Activated CD4-positive, alpha-beta T cell treated with anti-CD3 and anti-CD28 coated beads, Interleukin-2, amount 10 ng/mL, durations not matched to agents 24 days and 14 days (primary cell): Measurements from ENCODE around the gene MAPK14. TPM values are rescaled to one million over a fixed set of nuclear protein-coding genes. Genes with fewer than 3 reads are reported as not detected.

Experiments used
- DNase-seq: peaks from one replicate; pipeline ENCODE4 v3.0.0; 2022
- H3K27ac Mint-ChIP-seq: one replicate; pipeline ENCODE4 v1.8.0; 2022; ENCODE audit warnings: mild to moderate bottlenecking, mixed read lengths
- H3K27me3 Mint-ChIP-seq: one replicate; pipeline ENCODE4 v1.8.0; 2022; ENCODE audit warnings: mixed read lengths
- H3K36me3 Mint-ChIP-seq: one replicate; pipeline ENCODE4 v1.8.0; 2022; ENCODE audit warnings: low read depth, mild to moderate bottlenecking, mixed read lengths
- H3K4me1 Mint-ChIP-seq: one replicate; pipeline ENCODE4 v1.8.0; 2021; ENCODE audit warnings: mixed read lengths
- H3K4me3 Mint-ChIP-seq: one replicate; pipeline ENCODE4 v1.8.0; 2022; ENCODE audit warnings: mild to moderate bottlenecking, moderate library complexity, mixed read lengths
- H3K9me3 Mint-ChIP-seq: one replicate; pipeline ENCODE4 v1.8.0; 2021; ENCODE audit warnings: mixed read lengths
- intact Hi-C: fragments of 100-400 bp; cut with micrococcal nuclease; formaldehyde crosslinking; loops from one replicate; pipeline ENCODE4 v1.15.1; 2023
- total RNA-seq: library from RNA; stranded (reverse); gene quantifications from 2 replicates; pipeline ENCODE4 v1.2.3, GENCODE V29; 2022

MAPK14 gene
- total RNA-seq, 1 donor from 2014 or later, result 42.5 TPM

DNA sequence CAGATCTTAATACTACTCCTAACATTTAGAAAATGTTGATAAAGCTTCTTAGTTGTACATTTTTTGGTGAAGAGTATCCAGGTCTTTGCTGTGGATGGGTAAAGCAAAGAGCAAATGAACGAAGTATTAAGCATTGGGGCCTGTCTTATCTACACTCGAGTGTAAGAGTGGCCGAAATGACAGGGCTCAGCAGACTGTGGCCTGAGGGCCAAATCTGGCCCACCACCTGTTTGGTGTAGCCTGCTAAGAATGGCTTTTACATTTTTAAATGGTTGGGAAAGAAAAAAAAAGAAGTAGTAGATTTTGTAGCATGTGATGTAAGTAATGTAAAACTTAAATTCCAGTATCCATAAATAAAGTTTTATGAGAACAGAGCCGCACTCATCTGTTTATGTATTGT, 83.3 kb downstream of the MAPK14 start:
- Mint-ChIP-seq H3K36me3 (peaks cover 41% of the 10 kb centered on the region), H3K4me1 (peaks cover 47% of the 10 kb centered on the region), H3K4me3 (no peak overlapping the region), H3K27me3 (no peaks in the 10 kb centered on the region), H3K9me3 (no peaks in the 10 kb centered on the region), H3K27ac (no peak overlapping the region)
- no peak for DNase-seq
- intact Hi-C loops, result no loop called here

DNA sequence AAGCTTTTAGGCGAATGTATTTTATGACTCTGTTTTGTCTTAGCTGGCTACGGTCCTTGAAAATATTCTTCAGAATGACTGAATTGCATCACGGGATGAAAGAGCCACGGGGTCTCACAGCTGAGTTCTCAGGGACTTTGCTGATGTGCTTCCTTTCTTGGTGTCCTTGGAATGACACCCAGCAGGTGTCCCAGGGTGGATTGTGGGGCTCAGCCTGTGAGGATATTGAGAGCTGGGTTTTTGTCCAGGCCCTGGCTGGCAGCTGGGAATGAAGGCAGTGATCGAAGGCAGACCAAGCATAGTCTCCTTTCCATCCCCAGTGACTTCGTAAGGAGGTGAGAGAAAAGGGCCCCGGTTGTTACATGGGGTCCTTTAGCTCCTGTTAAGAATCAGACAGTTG, 83.9 kb downstream of the MAPK14 start:
- Mint-ChIP-seq H3K27ac (peak overlapping the region; percentile 13), H3K36me3 (peaks cover 41% of the 10 kb centered on the region), H3K27me3 (no peaks in the 10 kb centered on the region), H3K4me1 (peaks cover 53% of the 10 kb centered on the region), H3K4me3 (no peak overlapping the region), H3K9me3 (no peaks in the 10 kb centered on the region)
- DNase-seq, result no peak
- intact Hi-C loops, result no loop called here

GRCh38 chr6:36113049-36113448, 85.4 kb downstream of the MAPK14 start:
- intact Hi-C loops, result no loop called here
- no peaks in the 10 kb centered on the region for H3K27me3 Mint-ChIP-seq
- DNase-seq, result no peak
- no peaks in the 10 kb centered on the region for H3K9me3 Mint-ChIP-seq
- no peak overlapping the region for H3K27ac Mint-ChIP-seq
- H3K4me1 Mint-ChIP-seq, result peaks cover 59% of the 10 kb centered on the region
- peaks cover 38% of the 10 kb centered on the region for H3K36me3 Mint-ChIP-seq
- H3K4me3 Mint-ChIP-seq, result no peak overlapping the region

- intact Hi-C loops, result no loop called here
- H3K9me3 Mint-ChIP-seq, result no peaks in the 10 kb centered on the region
- H3K27ac Mint-ChIP-seq, result peak overlapping the region; percentile 32
- H3K36me3 Mint-ChIP-seq, result peaks cover 33% of the 10 kb centered on the region
- no peak for DNase-seq
- no peaks in the 10 kb centered on the region for H3K27me3 Mint-ChIP-seq
- H3K4me3 Mint-ChIP-seq, result no peak overlapping the region
- H3K4me1 Mint-ChIP-seq, result peaks cover 59% of the 10 kb centered on the region
These were observed 86.1 kb downstream of the MAPK14 start for GRCh38 chr6:36113703-36114102.

DNA sequence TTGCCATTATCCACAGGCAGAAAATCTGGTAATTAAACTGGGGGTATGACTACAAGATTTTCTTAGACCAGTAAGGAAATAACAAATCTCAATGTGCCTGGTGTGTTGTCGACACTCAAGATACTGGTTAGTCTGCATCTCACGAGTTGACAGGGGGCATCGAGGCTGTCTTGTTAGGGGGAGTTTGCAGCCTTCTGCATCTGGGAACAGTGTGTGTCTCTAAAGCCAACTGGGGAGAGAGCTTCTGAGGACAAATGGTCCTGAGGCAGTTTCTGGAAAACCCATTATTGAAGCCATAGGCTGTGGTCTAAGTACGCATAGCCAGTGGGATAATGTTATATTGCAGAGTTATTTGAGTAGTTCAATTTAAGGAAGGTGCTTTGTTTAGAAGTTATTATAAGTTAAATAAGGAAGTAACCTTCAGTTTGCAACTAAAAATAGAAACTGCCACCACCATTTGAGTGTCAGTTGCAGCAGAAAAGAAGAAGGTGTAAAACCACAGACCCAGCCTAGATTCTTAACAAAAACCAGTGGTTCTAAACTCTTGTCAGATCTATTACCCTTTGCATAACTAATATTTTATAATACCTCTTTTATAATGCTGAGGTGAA, 87.3 kb downstream of the MAPK14 start:
- H3K27ac Mint-ChIP-seq, result peak overlapping the region; percentile 87
- H3K4me3 Mint-ChIP-seq, result peak overlapping the region; percentile 43
- H3K4me1 Mint-ChIP-seq, result peaks cover 59% of the 10 kb centered on the region
- intact Hi-C loops, result no loop called here
- no peaks in the 10 kb centered on the region for H3K9me3 Mint-ChIP-seq
- peak; percentile 67 for DNase-seq
- no peaks in the 10 kb centered on the region for H3K27me3 Mint-ChIP-seq
- H3K36me3 Mint-ChIP-seq, result peaks cover 26% of the 10 kb centered on the region

- no peaks in the 10 kb centered on the region for H3K27me3 Mint-ChIP-seq
- no peak for DNase-seq
- peaks cover 26% of the 10 kb centered on the region for H3K36me3 Mint-ChIP-seq
- H3K9me3 Mint-ChIP-seq, result no peaks in the 10 kb centered on the region
- no peak overlapping the region for H3K27ac Mint-ChIP-seq
- peaks cover 62% of the 10 kb centered on the region for H3K4me1 Mint-ChIP-seq
- H3K4me3 Mint-ChIP-seq, result no peak overlapping the region
- intact Hi-C loops, result no loop called here
These were observed 87.8 kb downstream of the MAPK14 start for GRCh38 chr6:36115412-36115811.

DNA sequence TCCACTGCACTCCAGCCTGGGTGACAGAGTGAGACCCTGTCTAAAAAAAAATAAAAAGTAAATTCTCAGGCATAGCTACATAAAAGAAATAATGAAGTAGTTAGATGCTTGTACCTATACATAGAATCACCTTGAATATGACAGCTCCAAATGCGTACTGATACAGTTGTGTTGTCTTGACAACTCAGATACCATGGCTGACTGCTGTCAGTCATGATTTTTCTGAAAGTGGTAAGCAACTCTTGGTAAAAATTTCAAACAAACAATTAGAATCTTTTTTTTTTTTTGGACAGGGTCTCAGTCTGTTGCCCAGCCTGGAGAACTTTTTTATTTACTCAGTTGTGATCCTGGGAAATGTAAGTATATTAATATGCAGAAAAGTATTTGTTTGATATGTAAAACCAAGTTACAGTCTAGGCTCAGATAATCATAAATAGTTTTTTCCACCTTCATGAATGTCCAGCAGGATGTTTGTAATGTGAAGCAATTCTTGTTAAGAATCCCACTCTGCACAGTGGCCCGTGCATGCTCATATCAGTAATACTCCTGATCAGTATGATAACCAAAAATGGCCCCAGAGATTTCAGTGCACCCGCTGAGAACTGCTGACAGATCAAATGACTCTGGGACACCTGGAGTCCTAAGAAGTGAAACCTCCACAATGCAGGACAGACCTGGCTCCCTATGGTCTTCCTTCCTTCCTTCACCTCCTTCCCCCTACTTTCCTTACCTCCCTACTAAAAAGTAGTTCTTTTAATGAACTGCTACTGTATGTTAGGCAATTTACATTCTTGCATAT, 88.7 kb downstream of the MAPK14 start:
- peaks cover 70% of the 10 kb centered on the region for H3K4me1 Mint-ChIP-seq
- H3K36me3 Mint-ChIP-seq, result peaks cover 26% of the 10 kb centered on the region
- H3K4me3 Mint-ChIP-seq, result no peak overlapping the region
- intact Hi-C loops, result loop anchor here (2.0 kb wide), 1 partner anchor 21 kb away; no protein-coding TSS in a partner anchor
- H3K27ac Mint-ChIP-seq, result peak overlapping the region; percentile 14
- H3K27me3 Mint-ChIP-seq, result no peaks in the 10 kb centered on the region
- no peak for DNase-seq
- no peaks in the 10 kb centered on the region for H3K9me3 Mint-ChIP-seq

DNA sequence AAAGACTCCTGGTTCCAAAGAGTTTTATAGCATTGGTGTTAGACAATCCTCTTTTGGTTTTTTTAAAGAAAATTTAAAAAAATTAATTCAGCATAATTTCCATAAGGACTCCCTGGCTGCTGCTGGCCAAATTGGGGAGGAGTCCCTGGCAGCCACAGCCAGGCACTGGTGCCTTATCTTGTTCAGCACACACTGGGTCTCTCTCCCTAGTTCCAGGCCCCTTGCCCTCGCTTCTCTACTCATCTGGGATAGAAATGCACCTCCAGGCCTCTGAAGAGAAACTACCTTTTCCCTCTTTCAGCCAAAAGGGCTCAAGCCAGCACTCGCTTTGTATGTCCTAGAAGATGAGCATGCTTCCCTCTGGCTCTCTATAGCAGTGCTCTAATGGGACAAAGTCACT, 89.3 kb downstream of the MAPK14 start:
- intact Hi-C loops, result loop anchor here (2.0 kb wide), 1 partner anchor 22 kb away; no protein-coding TSS in a partner anchor
- peaks cover 23% of the 10 kb centered on the region for H3K36me3 Mint-ChIP-seq
- no peak overlapping the region for H3K4me3 Mint-ChIP-seq
- DNase-seq, result no peak
- no peaks in the 10 kb centered on the region for H3K9me3 Mint-ChIP-seq
- H3K27me3 Mint-ChIP-seq, result no peaks in the 10 kb centered on the region
- peaks cover 76% of the 10 kb centered on the region for H3K4me1 Mint-ChIP-seq
- H3K27ac Mint-ChIP-seq, result peak overlapping the region; percentile 14

DNA sequence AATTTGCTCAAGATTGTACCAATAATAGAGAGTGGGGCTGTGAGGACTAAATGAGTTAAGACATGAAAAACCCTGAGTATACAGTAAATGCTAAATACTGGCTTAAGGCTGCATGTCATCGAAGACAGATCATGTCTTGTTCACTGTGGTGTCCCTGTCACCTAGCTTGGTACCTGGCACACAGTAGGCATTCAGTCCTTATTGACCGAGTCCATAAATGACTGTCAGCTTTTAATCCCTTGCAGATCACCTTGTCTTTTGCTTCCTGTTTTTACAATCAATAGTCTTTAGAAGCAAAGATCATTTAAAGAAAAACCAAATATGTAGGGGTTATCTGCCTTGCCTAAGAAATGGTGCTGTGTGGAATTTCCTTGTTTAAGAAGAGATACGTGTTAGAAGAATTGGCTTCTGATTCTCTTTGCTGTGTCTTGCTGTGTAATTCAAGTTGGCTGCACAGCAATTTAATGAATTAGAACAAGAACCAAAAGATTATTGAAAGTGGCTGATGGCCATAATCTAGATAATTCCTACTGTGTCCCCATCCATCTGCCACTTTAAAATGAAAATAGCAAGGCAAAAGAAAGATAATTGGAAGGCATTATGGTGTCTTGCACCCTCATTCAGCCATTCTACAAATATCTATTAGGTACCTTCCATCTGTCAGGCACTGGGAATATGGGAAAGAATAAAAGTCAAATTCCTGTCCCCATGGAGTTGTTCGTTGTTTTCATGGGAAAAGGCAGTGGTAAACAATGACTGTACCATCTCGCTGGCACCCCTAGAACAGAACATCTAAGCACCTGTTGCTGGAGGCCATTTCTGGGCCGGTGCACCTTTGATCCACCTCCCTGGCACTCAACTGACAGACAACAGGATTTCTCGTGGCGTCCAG, 90.3 kb downstream of the MAPK14 start:
- H3K9me3 Mint-ChIP-seq, result no peaks in the 10 kb centered on the region
- H3K27me3 Mint-ChIP-seq, result no peaks in the 10 kb centered on the region
- H3K4me1 Mint-ChIP-seq, result peaks cover 79% of the 10 kb centered on the region
- H3K27ac Mint-ChIP-seq, result peak overlapping the region; percentile 80
- intact Hi-C loops, result loop anchor here (2.0 kb wide), 1 partner anchor 23 kb away; no protein-coding TSS in a partner anchor
- peaks cover 17% of the 10 kb centered on the region for H3K36me3 Mint-ChIP-seq
- DNase-seq, result no peak
- H3K4me3 Mint-ChIP-seq, result peak overlapping the region; percentile 39

DNA sequence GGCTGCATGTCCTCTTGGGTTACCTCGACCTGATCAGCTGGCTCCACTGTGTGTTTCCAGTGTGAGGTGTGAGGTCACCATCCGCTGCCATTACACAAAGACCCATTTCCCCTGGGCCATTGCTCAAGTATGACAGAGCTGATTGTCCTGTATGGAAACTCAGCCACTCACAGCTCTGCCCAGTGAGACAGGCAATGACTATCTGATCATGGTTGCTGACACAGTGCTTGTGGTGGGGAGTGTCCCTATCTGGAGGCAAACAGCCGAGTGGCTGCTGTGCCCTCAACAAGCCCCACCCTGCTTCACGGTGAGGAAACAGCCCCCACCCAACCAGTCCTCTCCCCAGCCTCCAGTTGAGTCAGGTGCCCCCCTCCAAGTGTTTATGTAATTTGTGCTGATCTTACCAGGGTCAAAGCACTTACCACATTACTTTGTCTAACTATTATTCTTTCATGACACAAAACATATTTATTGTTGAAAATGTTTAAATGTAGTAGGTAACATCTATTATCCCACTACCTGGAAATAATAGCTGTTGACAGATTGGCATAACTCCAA, 91.0 kb downstream of the MAPK14 start:
- H3K9me3 Mint-ChIP-seq, result no peaks in the 10 kb centered on the region
- peak; percentile 89 for DNase-seq

DNA sequence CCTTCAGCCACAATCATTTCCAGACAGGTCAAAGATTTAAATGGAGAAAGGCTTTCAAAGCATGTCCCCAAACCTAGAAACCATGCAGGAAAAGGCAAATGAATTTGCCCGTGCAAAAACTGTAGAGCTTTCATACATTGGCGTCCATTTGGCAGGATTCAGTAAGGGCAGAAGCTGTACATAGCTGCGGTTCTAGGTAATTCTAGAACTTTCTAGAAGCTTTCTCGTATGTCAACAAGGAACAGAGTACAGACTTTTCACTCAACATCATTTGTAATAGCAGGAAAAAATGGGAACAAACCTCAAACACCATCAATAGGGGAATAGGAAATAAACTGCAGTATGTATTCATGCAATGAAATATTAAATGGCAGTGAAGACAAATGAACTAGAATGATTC, 91.6 kb downstream of the MAPK14 start:
- no peaks in the 10 kb centered on the region for H3K27me3 Mint-ChIP-seq
- no peaks in the 10 kb centered on the region for H3K9me3 Mint-ChIP-seq
- DNase-seq, result no peak
- peak overlapping the region; percentile 80 for H3K27ac Mint-ChIP-seq
- intact Hi-C loops, result no loop called here
- H3K4me1 Mint-ChIP-seq, result peaks cover 79% of the 10 kb centered on the region
- peak overlapping the region; percentile 39 for H3K4me3 Mint-ChIP-seq
- H3K36me3 Mint-ChIP-seq, result peaks cover 12% of the 10 kb centered on the region

More for the DNA sequence above, 91.0 kb downstream of the MAPK14 start:
- Mint-ChIP-seq H3K27me3 (no peaks in the 10 kb centered on the region), H3K27ac (peak overlapping the region; percentile 80), H3K4me1 (peaks cover 81% of the 10 kb centered on the region), H3K4me3 (peak overlapping the region; percentile 39), H3K36me3 (peaks cover 13% of the 10 kb centered on the region)
- intact Hi-C loops, result no loop called here

DNA sequence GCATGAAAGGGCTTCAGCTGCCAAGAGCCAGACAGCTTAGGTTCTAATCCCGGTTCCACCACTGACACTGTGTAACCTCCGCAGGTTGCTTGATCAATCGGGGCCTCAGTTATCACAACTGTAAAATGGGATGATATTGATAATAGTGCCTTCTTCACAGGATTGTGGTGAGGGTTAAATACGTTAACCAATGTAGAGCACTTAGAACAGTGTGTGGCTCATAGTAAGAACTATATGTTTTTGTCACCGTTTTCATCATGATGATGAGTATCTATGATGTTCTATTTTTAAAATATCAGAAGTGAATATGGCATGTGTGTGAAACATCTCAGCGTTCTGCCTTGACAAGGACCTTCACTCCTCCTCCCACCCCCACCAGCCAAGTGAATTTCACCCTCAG, 92.4 kb downstream of the MAPK14 start:
- peak overlapping the region; percentile 90 for H3K4me3 Mint-ChIP-seq
- intact Hi-C loops, result loop anchor here (5.0 kb wide), 2 partner anchors 182 to 562 kb away; no protein-coding TSS in a partner anchor

DNA sequence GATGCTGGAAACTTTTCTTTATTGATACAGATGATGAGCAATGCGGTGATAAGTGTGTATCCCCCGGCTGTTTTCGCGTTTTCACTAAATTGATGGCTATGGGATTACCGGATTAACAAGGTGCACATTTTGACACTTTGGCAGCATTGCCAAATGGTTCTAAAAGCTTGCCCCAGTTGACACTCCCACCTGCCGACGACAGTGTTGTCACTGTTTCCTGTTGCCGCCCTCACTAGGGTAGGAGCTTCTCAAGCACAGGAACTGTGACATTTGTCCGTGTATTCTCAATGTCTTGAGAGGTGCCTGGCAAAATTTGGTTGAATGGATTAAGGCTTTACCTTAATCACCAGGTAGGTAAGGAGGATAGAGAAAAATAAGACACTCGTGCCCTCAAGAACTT, 92.9 kb downstream of the MAPK14 start:
- H3K9me3 Mint-ChIP-seq, result no peaks in the 10 kb centered on the region
- DNase-seq, result peak; percentile 93
- peaks cover 77% of the 10 kb centered on the region for H3K4me1 Mint-ChIP-seq
- H3K4me3 Mint-ChIP-seq, result peak overlapping the region; percentile 90
- intact Hi-C loops, result loop anchor here (5.0 kb wide), 2 partner anchors 182 to 562 kb away; no protein-coding TSS in a partner anchor
- peaks cover 12% of the 10 kb centered on the region for H3K36me3 Mint-ChIP-seq
- H3K27me3 Mint-ChIP-seq, result no peaks in the 10 kb centered on the region
- peak overlapping the region; percentile 99 for H3K27ac Mint-ChIP-seq

More for the DNA sequence above, 92.4 kb downstream of the MAPK14 start:
- DNase-seq, result no peak
- Mint-ChIP-seq H3K36me3 (peaks cover 12% of the 10 kb centered on the region), H3K27ac (peak overlapping the region; percentile 99), H3K4me1 (peaks cover 77% of the 10 kb centered on the region), H3K9me3 (no peaks in the 10 kb centered on the region), H3K27me3 (no peaks in the 10 kb centered on the region)
